ENCODE results near the gene CAND1. TPM values are rescaled to one million over a fixed set of nuclear protein-coding genes. Genes with fewer than 3 reads are reported as not detected.
A peak's percentile ranks its signal among the peaks of the same experiment; 100 is the strongest.

CAND1 gene
- total RNA-seq = 67.4 and 76.4 TPM in 2 replicates

- peak; percentile 99 for DNase-seq (ENCODE audit: low read depth in 2 of 2)
These were observed at the start of gene CAND1 for GRCh38 chr12:67268896-67269632. CAND1 (plus strand) TSS chr12:67269358; CDS start chr12:67269718, 360 bp downstream.

- DNase-seq (ENCODE audit: low read depth in 2 of 2) = no peak
These were observed 49.1 kb upstream of the CAND1 start for GRCh38 chr12:67220065-67220464.

- DNase-seq (ENCODE audit: low read depth in 2 of 2) = no peak
These were observed 46.9 kb upstream of the CAND1 start for GRCh38 chr12:67222302-67222701.

GRCh38 chr12:67223225-67223624 lies 45.9 kb upstream of the CAND1 start:
- no peak for DNase-seq (ENCODE audit: low read depth in 2 of 2)

- DNase-seq (ENCODE audit: low read depth in 2 of 2) = no peak
These were observed 31.9 kb upstream of the CAND1 start for GRCh38 chr12:67237231-67237630.

- peak in 1 of 2 donors; percentile 20 for DNase-seq (ENCODE audit: low read depth in 2 of 2)
These were observed 30.1 kb upstream of the CAND1 start for GRCh38 chr12:67239061-67239460.

GRCh38 chr12:67241482-67241881 lies 27.7 kb upstream of the CAND1 start:
- DNase-seq (ENCODE audit: low read depth in 2 of 2) = no peak

- no peak for DNase-seq (ENCODE audit: low read depth in 2 of 2)
These were observed 25.9 kb upstream of the CAND1 start for GRCh38 chr12:67243260-67243659.

GRCh38 chr12:67245571-67245970 lies 23.6 kb upstream of the CAND1 start:
- DNase-seq (ENCODE audit: low read depth in 2 of 2) = no peak

- no peak for DNase-seq (ENCODE audit: low read depth in 2 of 2)
These were observed 18.1 kb upstream of the CAND1 start for GRCh38 chr12:67251012-67251411.

GRCh38 chr12:67254372-67255026 lies 14.7 kb upstream of the CAND1 start:
- no peak for DNase-seq (ENCODE audit: low read depth in 2 of 2)

- no peak for DNase-seq (ENCODE audit: low read depth in 2 of 2)
These were observed 12.5 kb upstream of the CAND1 start for GRCh38 chr12:67256649-67257048.

- no peak for DNase-seq (ENCODE audit: low read depth in 2 of 2)
These were observed 5.7 kb upstream of the CAND1 start for GRCh38 chr12:67263471-67263870.

- DNase-seq (ENCODE audit: low read depth in 2 of 2) = peak; percentile 98 to 99
These were observed 743 bp upstream of the CAND1 start for GRCh38 chr12:67268335-67268895.

GRCh38 chr12:67269633-67270573 lies 745 bp downstream of the CAND1 start:
- DNase-seq (ENCODE audit: low read depth in 2 of 2) = peak in 1 of 2 donors; percentile 49

- no peak for DNase-seq (ENCODE audit: low read depth in 2 of 2)
These were observed 1.5 kb downstream of the CAND1 start for GRCh38 chr12:67270622-67271021.

- DNase-seq (ENCODE audit: low read depth in 2 of 2) = no peak
These were observed 2.8 kb downstream of the CAND1 start for GRCh38 chr12:67271976-67272375.

- DNase-seq (ENCODE audit: low read depth in 2 of 2) = no peak
These were observed 5.0 kb downstream of the CAND1 start for GRCh38 chr12:67274186-67274585.

- DNase-seq (ENCODE audit: low read depth in 2 of 2) = no peak
These were observed 6.3 kb downstream of the CAND1 start for GRCh38 chr12:67275380-67275913.

GRCh38 chr12:67276421-67276820 lies 7.3 kb downstream of the CAND1 start:
- DNase-seq (ENCODE audit: low read depth in 2 of 2) = no peak

- no peak for DNase-seq (ENCODE audit: low read depth in 2 of 2)
These were observed 10.5 kb downstream of the CAND1 start for GRCh38 chr12:67279637-67280036.
